Neural cell (in vitro differentiated cells): ENCODE measurements around the gene SYCE3. TPM values are rescaled to one million over a fixed set of nuclear protein-coding genes. Genes with fewer than 3 reads are reported as not detected.

Experiments used
- H2AFZ ChIP-seq: fragments of 200-600, 300-800 bp; sonication (generic), shearing (Covaris generic); 2 replicates; pipeline ENCODE4 v1.6.0; 2014; ENCODE audit warnings: low read depth, mild to moderate bottlenecking, antibody characterized with exemption, low read length, moderate library complexity
- H3F3A ChIP-seq: fragments of 200-600 bp; shearing (Covaris generic); 2 replicates; pipeline ENCODE4 v1.6.1; 2016; ENCODE audit warnings: mild to moderate bottlenecking, moderate library complexity, mixed read lengths, antibody characterized with exemption, low read length; ENCODE audit not compliant: insufficient read depth, poor library complexity, severe bottlenecking
- H3K27ac ChIP-seq: fragments of 200-600, 300-800 bp; sonication (generic), shearing (Covaris generic); 2 replicates; pipeline ENCODE4 v1.5.1; 2014; ENCODE audit warnings: mild to moderate bottlenecking, low read length, moderate library complexity
- H3K27me3 ChIP-seq: fragments of 300-800, 200-600 bp; sonication (generic), shearing (Covaris generic); 2 replicates; pipeline ENCODE4 v1.6.0; 2014; ENCODE audit warnings: mild to moderate bottlenecking, low read depth, low read length, moderate library complexity; ENCODE audit not compliant: insufficient read depth
- H3K36me3 ChIP-seq: fragments of 300-800, 200-600 bp; sonication (generic), shearing (Covaris generic); 2 replicates; pipeline ENCODE4 v1.5.1; 2014; ENCODE audit warnings: mild to moderate bottlenecking, antibody characterized with exemption, low read length, moderate library complexity; ENCODE audit not compliant: insufficient read depth
- H3K4me2 ChIP-seq: fragments of 300-800, 200-600 bp; sonication (generic), shearing (Covaris generic); 2 replicates; pipeline ENCODE4 v1.6.0; 2014; ENCODE audit warnings: mild to moderate bottlenecking, low read length
- H3K4me3 ChIP-seq: fragments of 300-800, 200-600 bp; sonication (generic), shearing (Covaris generic); 2 replicates; pipeline ENCODE4 v1.5.1; 2014; ENCODE audit warnings: mild to moderate bottlenecking, low read length, moderate library complexity
- H3K79me2 ChIP-seq: fragments of 200-600 bp; shearing (Covaris generic); replicated peaks from 2 replicates; pipeline ENCODE4 v1.6.0; 2014; ENCODE audit warnings: mild to moderate bottlenecking, low read length, moderate library complexity; ENCODE audit not compliant: insufficient read depth
- H3K9ac ChIP-seq: fragments of 300-800, 200-600 bp; sonication (generic), shearing (Covaris generic); 2 replicates; pipeline ENCODE4 v1.6.1; 2016; ENCODE audit warnings: mild to moderate bottlenecking, low read length, mixed read lengths
- H3K9me2 ChIP-seq: fragments of 200-600 bp; shearing (Covaris generic); 2 replicates; pipeline ENCODE4 v1.6.1; 2016; ENCODE audit warnings: mild to moderate bottlenecking, low read length, mixed read lengths; ENCODE audit not compliant: insufficient read depth
- H3K9me3 ChIP-seq: fragments of 200-600, 300-800 bp; sonication (generic), shearing (Covaris generic); 2 replicates; pipeline ENCODE4 v1.6.1; 2016; ENCODE audit warnings: mild to moderate bottlenecking, mixed run types, low read length, moderate library complexity, mixed read lengths
- H4K20me1 ChIP-seq: fragments of 200-600 bp; shearing (Covaris generic); 2 replicates; pipeline ENCODE4 v1.6.1; 2016; ENCODE audit warnings: mild to moderate bottlenecking, mixed run types; ENCODE audit not compliant: insufficient read depth
- CTCF ChIP-seq: fragments of 450-650 bp; IDR thresholded peaks from 2 replicates; pipeline ENCODE4 v1.5.1; 2014; ENCODE audit warnings: antibody characterized with exemption, mild to moderate bottlenecking, moderate library complexity; ENCODE audit not compliant: poor library complexity, severe bottlenecking
- EP300 ChIP-seq: fragments of 450-650 bp; conservative IDR thresholded peaks from 2 replicates; pipeline ENCODE4 v1.6.1; 2014; ENCODE audit warnings: antibody characterized with exemption, mild to moderate bottlenecking, moderate library complexity; ENCODE audit not compliant: poor library complexity, severe bottlenecking
- EZH2 ChIP-seq: fragments of 200-600, 300-800 bp; shearing (Covaris generic), sonication (generic); IDR thresholded peaks from 2 replicates; pipeline ENCODE4 v1.6.1; 2014; ENCODE audit warnings: antibody characterized with exemption, low read length, borderline replicate concordance, mild to moderate bottlenecking; ENCODE audit not compliant: insufficient read depth, poor library complexity, severe bottlenecking
- MXI1 ChIP-seq: fragments of 450-650 bp; conservative IDR thresholded peaks from 2 replicates; pipeline ENCODE4 v1.6.1; 2014; ENCODE audit warnings: antibody characterized with exemption, mild to moderate bottlenecking; ENCODE audit not compliant: poor library complexity, severe bottlenecking
- POLR2AphosphoS5 ChIP-seq: IDR thresholded peaks from 2 replicates; pipeline ENCODE4 v1.6.1; 2012
- RAD21 ChIP-seq: fragments of 450-650 bp; conservative IDR thresholded peaks from 2 replicates; pipeline ENCODE4 v1.6.1; 2014; ENCODE audit warnings: antibody characterized with exemption, mild to moderate bottlenecking, moderate library complexity
- REST ChIP-seq: IDR thresholded peaks from 2 replicates; pipeline ENCODE4 v1.6.1; 2012; ENCODE audit warnings: borderline replicate concordance
- SMC3 ChIP-seq: fragments of 450-650 bp; conservative IDR thresholded peaks from 2 replicates; pipeline ENCODE4 v1.6.1; 2014; ENCODE audit warnings: antibody characterized with exemption, mild to moderate bottlenecking, moderate library complexity; ENCODE audit not compliant: poor library complexity
- TAF1 ChIP-seq: IDR thresholded peaks from 2 replicates; pipeline ENCODE4 v1.6.1; 2012; ENCODE audit warnings: low read depth
- polyA plus RNA-seq: library from polyadenylated mRNA; depleted of rRNA; stranded (reverse); fragments of >200 nt; gene quantifications from 2 replicates; pipeline ENCODE4 v1.2.3, GENCODE V29; 2014

Gene SYCE3
- polyA plus RNA-seq, 1 donor from 2014 or later, result not detected

- Histone ChIP-seq H3K9ac (no peak overlapping the region), H3K27ac (no peak overlapping the region), H3K9me3 (no peaks in the 10 kb centered on the region), H3K36me3 (no peaks in the 10 kb centered on the region), H3K27me3 (no peaks in the 10 kb centered on the region), H3F3A (no peaks in the 10 kb centered on the region), H4K20me1 (no peaks in the 10 kb centered on the region), H2AFZ (no peak overlapping the region), H3K9me2 (no peaks in the 10 kb centered on the region), H3K79me2 (no peaks in the 10 kb centered on the region), H3K4me3 (no peak overlapping the region), H3K4me2 (no peak overlapping the region)
- TF ChIP-seq POLR2AphosphoS5, result no peak
- TF ChIP-seq EP300, result no peak
- no peak for TF ChIP-seq SMC3
- TF ChIP-seq EZH2, result no peak
- TF ChIP-seq RAD21, result no peak
- no peak for TF ChIP-seq CTCF
- no peak for TF ChIP-seq MXI1
- no peak for TF ChIP-seq TAF1
- no peak for TF ChIP-seq REST
Measured at GRCh38 chr22:50560034-50560433, 2.7 kb downstream of the SYCE3 start.

- Histone ChIP-seq H3K27ac (no peak overlapping the region), H3K4me2 (no peak overlapping the region), H3K79me2 (no peaks in the 10 kb centered on the region), H4K20me1 (no peaks in the 10 kb centered on the region), H2AFZ (no peak overlapping the region), H3K36me3 (no peaks in the 10 kb centered on the region), H3K27me3 (no peaks in the 10 kb centered on the region), H3K9ac (no peak overlapping the region), H3K4me3 (no peak overlapping the region), H3F3A (no peaks in the 10 kb centered on the region), H3K9me3 (no peaks in the 10 kb centered on the region), H3K9me2 (no peaks in the 10 kb centered on the region)
- TF ChIP-seq RAD21, result no peak
Measured at GRCh38 chr22:50556703-50557102, 6.0 kb downstream of the SYCE3 start.

GRCh38 chr22:50553310-50553709, 9.4 kb downstream of the SYCE3 start:
- Histone ChIP-seq H4K20me1 (no peaks in the 10 kb centered on the region), H3K79me2 (no peaks in the 10 kb centered on the region), H3K36me3 (no peaks in the 10 kb centered on the region), H3K27me3 (no peaks in the 10 kb centered on the region), H3K9me2 (no peaks in the 10 kb centered on the region), H3F3A (no peaks in the 10 kb centered on the region), H3K9ac (no peak overlapping the region), H3K4me3 (no peak overlapping the region), H3K27ac (no peak overlapping the region), H2AFZ (no peak overlapping the region), H3K4me2 (no peak overlapping the region), H3K9me3 (no peaks in the 10 kb centered on the region)
- TF ChIP-seq SMC3, result no peak
- TF ChIP-seq MXI1, result no peak
- TF ChIP-seq EZH2, result no peak
- no peak for TF ChIP-seq CTCF
